Peyer's patch (tissue), 4 donors: ENCODE data around the gene PHKA2.

Experiments used
- POLR2A ChIP-seq, 2 donors: fragments of 450-650 bp; IDR thresholded peaks; one replicate each; pipeline ENCODE4 v1.5.1; 2017; ENCODE audit warnings: antibody characterized with exemption in 2 of 2, mild to moderate bottlenecking in 2 of 2, moderate library complexity in 2 of 2
- TF ChIP-seq, protein P1 (sequence below), 6 experiments: fragments of 450-650 bp in 4 of 6; fragments of 200-600 bp in 2 of 6; sonication (generic) in 1 of 6; IDR thresholded peaks; one replicate each; pipeline ENCODE4 v1.5.1; 2017 to 2019; ENCODE audit warnings: antibody characterized with exemption in 6 of 6, mild to moderate bottlenecking in 3 of 6, moderate library complexity in 1 of 6

DNA sequence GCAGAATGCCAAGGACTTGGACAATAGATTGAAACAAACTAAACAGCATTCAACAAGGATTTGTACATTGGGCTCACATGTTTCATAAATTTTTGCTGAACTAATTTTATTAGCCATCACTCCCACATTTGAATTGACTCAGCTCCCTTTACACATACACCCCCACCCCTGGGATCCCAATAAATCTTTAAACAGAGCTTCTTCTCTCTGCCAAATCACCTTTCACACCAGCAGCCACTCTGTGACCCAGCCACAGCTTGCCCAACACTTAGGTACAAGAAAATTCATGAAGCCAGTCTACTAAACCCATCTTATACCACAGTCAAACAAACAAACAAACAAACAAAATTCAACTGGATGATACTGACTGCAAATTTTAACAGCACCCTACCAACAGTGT, 21.6 kb downstream of the PHKA2 start:
- TF ChIP-seq, protein P1, sequence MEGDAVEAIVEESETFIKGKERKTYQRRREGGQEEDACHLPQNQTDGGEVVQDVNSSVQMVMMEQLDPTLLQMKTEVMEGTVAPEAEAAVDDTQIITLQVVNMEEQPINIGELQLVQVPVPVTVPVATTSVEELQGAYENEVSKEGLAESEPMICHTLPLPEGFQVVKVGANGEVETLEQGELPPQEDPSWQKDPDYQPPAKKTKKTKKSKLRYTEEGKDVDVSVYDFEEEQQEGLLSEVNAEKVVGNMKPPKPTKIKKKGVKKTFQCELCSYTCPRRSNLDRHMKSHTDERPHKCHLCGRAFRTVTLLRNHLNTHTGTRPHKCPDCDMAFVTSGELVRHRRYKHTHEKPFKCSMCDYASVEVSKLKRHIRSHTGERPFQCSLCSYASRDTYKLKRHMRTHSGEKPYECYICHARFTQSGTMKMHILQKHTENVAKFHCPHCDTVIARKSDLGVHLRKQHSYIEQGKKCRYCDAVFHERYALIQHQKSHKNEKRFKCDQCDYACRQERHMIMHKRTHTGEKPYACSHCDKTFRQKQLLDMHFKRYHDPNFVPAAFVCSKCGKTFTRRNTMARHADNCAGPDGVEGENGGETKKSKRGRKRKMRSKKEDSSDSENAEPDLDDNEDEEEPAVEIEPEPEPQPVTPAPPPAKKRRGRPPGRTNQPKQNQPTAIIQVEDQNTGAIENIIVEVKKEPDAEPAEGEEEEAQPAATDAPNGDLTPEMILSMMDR (IDR thresholded peaks at IDR 0.05): no peak
- no peak for TF ChIP-seq POLR2A (IDR thresholded peaks at IDR 0.05)
